Measurements from ENCODE around the gene GAK.
A peak's percentile ranks its signal among the peaks of the same experiment; 100 is the strongest.

GAK gene

GRCh38 chr4:876780-877179 lies 55.3 kb downstream of the GAK start:
- H3K4me3 ChIP-seq (replicated peaks in 1 of 2; ENCODE audit: low read depth in 2 of 2, low read length in 2 of 2), result no peak overlapping the region
- DNase-seq (ENCODE audit: low read depth in 2 of 2), result no peak
- TF ChIP-seq CTCF (IDR thresholded peaks at IDR 0.05; ENCODE audit: low read depth, low read length), result peak; percentile 23

GRCh38 chr4:875818-876423 lies 56.2 kb downstream of the GAK start:
- no peak overlapping the region for H3K4me3 ChIP-seq (replicated peaks in 1 of 2; ENCODE audit: low read depth in 2 of 2, low read length in 2 of 2)
- no peak for DNase-seq (ENCODE audit: low read depth in 2 of 2)
- TF ChIP-seq CTCF (IDR thresholded peaks at IDR 0.05; ENCODE audit: low read depth, low read length), result no peak

- H3K4me3 ChIP-seq (replicated peaks in 1 of 2; ENCODE audit: low read depth in 2 of 2, low read length in 2 of 2), result no peak overlapping the region
- no peak for TF ChIP-seq CTCF (IDR thresholded peaks at IDR 0.05; ENCODE audit: low read depth, low read length)
- DNase-seq (ENCODE audit: low read depth in 2 of 2), result no peak
Measured at GRCh38 chr4:874971-875817, 56.9 kb downstream of the GAK start.

GRCh38 chr4:874056-874455 lies 58.1 kb downstream of the GAK start:
- no peak for DNase-seq (ENCODE audit: low read depth in 2 of 2)
- no peak overlapping the region for H3K4me3 ChIP-seq (replicated peaks in 1 of 2; ENCODE audit: low read depth in 2 of 2, low read length in 2 of 2)
- TF ChIP-seq CTCF (IDR thresholded peaks at IDR 0.05; ENCODE audit: low read depth, low read length), result no peak

- TF ChIP-seq CTCF (IDR thresholded peaks at IDR 0.05; ENCODE audit: low read depth, low read length), result no peak
- no peak overlapping the region for H3K4me3 ChIP-seq (replicated peaks in 1 of 2; ENCODE audit: low read depth in 2 of 2, low read length in 2 of 2)
- no peak for DNase-seq (ENCODE audit: low read depth in 2 of 2)
Measured at GRCh38 chr4:872241-872981, 59.7 kb downstream of the GAK start.

- H3K4me3 ChIP-seq (replicated peaks in 1 of 2; ENCODE audit: low read depth in 2 of 2, low read length in 2 of 2), result no peak overlapping the region
- no peak for TF ChIP-seq CTCF (IDR thresholded peaks at IDR 0.05; ENCODE audit: low read depth, low read length)
- no peak for DNase-seq (ENCODE audit: low read depth in 2 of 2)
Measured at GRCh38 chr4:871484-871883, 60.6 kb downstream of the GAK start.
